GM19438 (cell line): Measurements from ENCODE around the gene MYDGF.
"Not testable (repeated sequence)": the region's sequence is repeated elsewhere in the genome, so short reads cannot be mapped to it uniquely, and the experiment has no call there.

Source experiments
- ATAC-seq: cut with Tn5 transposase; IDR thresholded peaks from one replicate; pipeline ENCODE4 v1.9.1; 2021; ENCODE audit warnings: low read depth; ENCODE audit not compliant: unreplicated experiment

Gene MYDGF

DNA sequence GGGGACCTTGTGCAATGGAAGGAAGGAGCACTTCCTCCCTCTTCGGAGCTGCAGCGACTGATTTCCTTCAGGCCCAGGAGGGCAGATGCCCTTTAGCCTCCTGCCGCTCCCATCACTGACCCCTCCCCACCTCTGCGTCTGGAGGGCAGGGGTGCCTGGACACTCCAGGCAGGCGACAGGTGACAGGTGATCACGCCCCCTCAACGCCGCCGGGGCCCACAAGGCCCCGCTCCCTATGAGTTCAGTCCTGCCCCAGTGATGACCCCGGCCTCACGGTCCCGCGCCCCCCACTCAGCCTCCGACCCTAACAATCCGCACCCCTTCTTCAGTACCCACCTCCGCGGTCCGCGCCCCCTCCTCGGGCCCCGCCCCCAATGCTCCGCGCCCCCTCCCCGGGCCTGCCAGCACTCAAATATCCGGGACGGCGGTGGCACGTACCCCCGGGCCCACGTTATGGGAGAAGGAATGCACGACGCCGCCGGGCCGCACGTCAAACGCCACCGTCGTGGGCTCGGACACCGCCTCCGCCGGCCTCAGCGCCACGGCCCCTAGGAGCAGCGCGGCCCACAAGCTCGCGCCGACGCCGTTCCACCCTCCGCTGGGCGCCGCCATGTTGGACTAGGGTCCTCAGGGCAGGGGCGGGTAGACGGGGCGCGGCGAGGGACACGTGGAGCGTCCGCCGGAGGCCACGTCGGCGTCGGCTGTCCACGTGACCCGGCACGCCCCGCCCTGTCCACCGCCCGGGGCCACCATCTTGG is at the start of gene MYDGF:
Gene MYDGF (minus strand): TSS at position 620 of the 758 bp plus-strand sequence. CDS start 8 bp downstream, at position 612.
- ATAC-seq, result peak; percentile 77

DNA sequence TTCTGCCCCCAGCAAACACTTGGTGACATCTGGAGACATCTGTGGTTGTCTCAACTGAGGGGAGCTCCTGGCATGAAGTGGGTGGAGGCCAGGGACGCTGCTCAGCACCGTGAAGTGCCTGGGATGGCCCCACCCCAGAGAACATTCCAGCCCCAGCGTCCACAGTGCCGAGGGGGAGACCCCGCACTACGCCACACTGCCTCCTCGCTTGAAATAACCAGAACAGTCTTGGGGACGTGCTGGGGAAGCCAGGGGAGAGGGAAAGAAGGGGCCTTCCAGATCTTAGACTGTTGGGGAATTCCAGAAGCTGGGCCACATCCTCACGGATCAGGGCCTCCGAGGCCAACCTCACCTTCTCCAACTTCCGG is 49.3 kb upstream of the MYDGF start:
- ATAC-seq, result no peak

DNA sequence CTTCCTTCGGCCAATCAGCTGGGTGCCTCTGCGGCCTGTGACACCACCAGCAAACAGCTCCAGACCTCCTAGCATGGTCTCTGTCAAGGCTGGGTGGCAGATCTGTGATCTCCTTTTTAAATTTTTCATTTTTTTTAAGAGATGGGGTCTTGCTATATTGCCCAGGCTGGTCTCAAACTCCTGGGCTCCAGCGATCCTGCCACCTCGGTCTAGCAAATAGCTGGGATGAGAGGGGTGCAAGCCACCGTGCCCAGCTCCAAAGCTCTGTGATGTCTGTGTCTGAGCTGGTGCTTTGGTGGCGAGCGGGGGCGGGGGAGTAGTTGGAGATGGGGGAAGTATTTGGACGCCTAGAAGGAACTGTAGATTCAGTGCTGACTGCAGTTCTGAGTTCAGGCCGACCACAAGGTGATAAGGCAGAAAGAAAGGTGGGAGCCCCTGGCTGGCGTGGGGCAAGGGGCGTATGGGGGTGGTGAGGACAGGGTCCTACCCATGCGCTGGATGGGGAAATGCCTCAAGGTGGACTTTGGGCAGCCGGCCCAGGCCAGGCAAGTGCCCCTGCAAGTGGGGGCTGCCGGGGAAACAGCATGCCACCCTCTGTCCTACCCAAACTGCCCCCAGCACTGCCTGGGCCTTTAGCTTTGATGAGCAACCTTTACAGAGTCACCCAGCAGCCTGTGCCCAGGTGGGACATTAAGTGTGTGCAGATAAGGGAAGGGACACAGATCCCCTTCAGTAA is 48.0 kb upstream of the MYDGF start:
- ATAC-seq, result no peak

DNA sequence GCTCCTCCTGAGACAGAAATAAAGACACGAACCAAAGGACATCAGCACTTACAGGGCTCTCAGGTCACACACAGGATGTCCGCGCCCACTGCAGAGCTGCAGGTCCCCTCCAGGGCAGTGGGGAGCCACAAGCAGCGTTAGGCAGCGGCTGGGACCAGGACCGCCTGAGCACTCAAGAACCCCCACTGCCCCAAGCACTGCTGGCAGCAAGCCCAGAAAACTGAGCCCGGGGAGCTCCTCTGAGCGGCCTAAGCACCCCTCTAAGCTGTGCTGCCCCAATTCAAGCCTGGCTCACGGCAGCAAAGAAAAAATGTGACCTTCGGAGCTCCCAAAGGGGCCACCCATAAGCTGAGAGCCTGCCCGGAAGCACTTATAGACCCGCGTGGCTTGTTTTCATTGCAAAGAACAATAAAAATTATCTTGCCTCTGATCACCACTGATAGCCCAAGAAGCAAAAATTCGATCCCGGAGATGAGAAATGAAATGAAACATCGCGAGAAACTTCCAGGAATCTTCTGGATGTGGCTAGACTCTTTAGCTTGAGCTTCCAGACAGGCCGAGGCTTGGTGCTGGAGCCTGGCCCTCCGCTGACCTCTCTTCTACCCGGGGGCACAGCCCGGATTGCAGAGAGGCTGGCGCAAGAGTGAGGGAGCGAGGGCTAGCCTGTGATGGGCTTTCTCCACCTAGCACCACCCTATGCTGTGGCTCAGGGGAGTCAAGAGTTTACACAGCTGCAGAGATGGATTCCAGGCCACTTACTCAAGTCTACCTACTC is 47.2 kb upstream of the MYDGF start:
- ATAC-seq, result no peak

DNA sequence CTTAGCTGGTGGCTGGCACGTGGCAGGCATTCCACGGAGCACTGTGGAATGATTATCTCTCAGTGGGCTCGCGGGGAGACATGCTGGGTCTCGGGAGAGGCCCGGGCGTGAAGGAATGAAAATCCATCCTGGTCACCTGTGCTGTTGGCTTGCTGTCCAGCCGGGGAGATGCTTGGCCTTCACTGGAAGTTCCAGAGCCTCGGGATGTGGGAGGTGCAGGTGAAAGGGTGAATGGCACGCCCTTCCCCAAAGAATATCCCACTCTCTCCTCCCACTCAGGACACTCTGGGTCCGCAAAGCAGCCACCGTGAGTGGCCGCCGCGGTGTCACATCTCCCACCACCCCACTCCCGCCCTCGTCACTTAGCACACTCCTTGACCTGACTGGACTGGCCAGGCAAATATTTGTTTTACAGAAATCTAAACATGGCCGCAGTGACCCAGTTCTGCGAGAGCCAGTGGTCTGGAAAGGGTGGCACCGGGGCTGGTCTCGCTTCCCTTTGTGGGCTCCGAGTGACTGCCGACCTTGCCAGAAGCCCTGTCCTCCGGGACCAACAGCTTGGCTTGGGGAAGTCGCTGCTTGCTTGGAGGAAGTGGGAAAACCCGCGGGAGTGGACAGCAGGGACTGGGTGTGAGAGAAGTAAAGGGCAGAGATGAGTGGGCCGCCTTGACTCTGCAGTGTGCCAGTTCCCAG is 45.5 kb upstream of the MYDGF start:
- ATAC-seq, result no peak

DNA sequence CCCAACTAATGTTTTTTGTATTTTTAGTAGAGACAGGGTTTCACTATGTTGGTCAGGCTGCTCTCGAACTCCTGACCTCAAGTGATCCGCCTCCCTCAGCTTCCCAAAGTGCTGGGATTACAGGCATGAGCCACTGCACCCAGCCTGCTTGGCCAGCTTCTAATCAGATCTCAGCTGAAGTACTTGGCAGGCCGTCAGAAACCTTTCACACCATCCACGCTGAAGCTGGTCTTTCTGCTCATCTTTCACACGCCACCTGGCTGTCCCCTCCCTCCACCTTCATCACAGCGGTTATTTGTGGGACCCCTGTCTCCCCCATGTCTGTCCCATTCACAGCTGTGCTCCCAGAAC is 45.0 kb upstream of the MYDGF start:
- ATAC-seq, result not testable (repeated sequence)

DNA sequence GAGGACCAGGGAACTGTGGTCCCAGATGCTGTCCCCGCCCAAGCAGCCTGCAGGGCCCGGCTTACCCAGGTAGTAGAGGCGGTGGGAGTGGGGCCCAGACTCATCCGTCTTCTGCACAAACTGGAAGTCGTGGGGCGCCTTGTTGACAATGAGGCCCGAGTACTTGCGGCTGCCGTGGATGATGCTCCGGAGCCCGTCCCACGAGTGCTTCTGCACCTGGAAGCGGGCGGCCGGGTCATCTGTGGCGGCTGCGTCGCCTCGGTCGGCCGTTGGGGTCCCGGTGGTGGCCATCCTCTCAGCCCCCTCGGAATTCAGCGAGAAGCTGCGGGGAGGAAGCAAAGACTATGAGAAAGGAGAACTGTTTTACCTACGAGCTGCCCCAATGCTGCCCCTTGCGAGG is 43.9 kb upstream of the MYDGF start:
- no peak for ATAC-seq

DNA sequence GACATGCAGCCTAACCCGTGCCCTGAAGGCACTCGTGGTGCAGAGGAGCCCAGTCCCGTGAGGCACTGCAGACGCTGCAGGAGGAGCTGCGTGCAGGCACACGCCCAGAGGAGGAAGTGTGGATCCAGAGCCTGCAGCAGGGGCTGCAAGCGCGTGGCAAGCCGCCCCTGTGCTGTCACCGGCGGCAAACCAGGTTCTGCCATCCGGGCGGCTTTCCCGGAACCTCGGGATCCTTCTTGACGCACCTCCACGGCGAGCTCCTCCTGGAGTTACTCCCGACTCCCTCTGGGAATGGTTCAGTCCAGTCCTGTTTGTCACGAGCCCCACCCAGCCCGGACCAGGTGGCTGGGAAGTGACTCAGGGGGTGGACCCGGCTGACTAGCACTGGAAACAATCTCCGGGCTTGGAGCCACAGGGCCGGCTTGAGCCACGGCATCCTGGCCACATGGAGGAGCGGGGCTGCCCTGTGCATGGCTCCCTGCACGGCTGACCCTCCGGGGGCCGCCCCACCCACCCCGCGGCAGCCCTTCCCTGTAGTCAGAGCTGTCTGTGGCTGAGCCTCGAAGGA is 43.3 kb upstream of the MYDGF start:
- no peak for ATAC-seq

DNA sequence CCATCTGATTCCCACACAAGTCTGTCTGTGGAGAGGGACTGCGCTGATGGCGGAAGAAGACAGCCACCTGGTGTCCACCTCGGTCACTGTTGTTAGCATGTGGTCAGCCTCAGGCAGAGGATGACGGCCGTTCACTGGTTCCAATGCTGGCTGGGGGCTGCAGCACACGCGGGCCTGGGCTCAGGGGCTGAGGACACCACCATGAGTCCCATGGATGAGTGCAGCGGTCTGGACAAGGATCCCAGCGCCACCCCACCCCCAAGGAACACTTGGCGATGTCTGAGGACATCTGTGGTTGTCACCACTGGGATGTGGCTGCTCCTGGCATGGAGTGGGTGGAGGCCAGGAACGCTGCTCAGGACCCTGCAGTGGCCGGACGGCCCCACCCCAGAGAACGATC is 42.6 kb upstream of the MYDGF start:
- ATAC-seq, result no peak

DNA sequence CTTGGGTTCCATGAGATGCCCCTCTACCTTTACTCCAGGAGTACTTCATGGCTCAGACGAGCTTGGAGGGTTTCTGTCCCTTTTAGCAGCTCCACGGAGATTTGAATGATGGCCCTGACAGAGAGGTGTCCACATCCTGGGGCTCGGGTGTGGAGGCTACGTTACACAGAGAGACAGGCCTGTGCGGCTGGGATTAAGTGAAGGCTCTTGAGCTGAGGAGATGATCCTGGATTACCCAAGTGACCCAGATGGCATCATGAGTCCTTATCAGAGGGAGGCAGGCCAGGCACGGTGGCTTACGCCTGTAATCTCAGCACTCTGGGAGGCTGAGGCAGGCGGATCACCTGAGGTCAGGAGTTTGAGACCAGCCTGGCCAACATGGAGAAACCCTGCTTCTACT is 41.1 kb upstream of the MYDGF start:
- ATAC-seq, result no peak

DNA sequence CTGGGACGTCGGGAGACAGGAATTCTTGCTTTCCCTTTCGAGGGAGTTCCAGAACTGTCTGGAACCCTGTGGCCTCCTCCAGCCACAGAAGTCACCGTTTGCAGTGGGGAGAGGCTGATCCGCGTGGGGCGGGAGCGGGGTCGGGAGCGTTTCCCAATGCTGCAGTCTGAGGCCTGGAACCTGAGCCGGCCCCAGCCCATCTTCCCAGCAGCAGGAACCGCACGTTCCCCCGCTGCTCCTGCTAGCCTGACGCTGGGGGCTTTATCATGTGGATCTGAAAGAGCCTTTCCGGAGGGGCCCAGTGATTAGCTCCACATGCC is 40.1 kb upstream of the MYDGF start:
- ATAC-seq, result no peak

DNA sequence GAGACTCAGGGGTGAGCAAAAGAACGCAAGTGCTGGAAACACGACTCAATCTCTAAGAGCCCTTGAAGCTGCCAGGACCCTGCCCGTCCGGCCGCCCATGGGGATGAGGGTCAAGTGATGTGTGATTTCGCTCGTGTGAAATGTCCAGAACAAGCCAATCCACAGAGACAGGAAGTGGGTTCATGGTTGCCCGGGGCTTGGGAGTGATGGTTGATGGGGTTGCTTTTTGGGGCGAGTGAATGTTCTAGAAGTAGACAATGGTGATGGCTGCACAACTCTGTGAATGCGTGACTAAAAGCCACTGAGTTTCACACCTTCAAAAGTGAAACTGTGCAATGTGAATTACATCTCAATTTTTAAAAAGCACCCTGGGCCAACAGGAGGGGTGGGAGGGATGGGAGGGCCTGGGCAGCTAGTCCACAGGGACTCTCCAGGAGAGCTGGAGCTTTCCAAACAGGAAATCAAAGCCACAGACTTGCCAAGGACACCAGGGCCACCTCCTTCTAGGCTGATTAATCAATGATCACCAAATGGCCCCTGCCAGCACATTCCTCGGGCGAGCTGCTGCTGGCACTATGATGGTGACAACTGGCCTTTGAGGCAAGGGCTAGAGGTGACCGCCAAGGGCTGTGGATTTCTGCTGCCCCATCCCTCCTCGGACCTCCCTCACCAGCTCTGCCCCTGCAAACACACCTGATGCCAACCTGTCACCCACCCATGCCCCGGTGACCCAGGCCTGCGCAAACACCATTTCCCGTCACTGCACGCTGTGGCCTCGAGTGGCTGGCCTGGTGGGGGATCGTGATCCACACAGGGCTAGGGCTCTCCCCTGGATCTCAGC is 39.5 kb upstream of the MYDGF start:
- no peak for ATAC-seq

DNA sequence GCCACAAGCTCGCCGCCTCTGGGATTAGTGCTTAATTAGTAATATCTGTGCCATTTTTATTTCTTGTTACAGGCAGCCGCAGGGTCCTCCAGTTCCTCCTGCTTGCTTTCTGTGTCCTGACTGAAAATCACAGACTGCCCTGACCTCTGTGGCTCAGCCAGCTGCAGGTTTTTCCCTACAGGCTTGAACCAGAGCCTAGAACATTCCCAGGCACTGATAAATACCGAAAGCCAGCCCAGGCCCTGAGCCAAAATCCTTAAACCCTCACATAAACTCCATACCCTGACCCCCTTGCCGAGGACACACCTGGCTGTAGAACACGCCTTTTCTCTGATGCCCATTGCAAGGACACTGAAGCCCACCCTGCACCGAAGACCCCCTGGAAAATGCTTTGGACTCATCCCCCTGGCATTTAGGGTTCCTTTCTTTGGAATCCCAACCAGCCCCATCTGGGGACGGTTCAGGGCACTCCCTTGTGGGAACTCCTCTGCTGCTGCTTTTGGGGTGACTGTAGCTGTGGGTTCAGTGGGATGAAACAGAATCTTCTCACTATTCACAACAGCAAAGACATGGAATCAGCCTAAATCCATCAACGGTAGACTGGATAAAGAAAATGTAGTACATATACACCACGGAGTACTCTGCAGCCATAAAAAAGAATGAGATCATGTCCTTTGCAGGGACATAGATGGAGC is 38.0 kb upstream of the MYDGF start:
- no peak for ATAC-seq

DNA sequence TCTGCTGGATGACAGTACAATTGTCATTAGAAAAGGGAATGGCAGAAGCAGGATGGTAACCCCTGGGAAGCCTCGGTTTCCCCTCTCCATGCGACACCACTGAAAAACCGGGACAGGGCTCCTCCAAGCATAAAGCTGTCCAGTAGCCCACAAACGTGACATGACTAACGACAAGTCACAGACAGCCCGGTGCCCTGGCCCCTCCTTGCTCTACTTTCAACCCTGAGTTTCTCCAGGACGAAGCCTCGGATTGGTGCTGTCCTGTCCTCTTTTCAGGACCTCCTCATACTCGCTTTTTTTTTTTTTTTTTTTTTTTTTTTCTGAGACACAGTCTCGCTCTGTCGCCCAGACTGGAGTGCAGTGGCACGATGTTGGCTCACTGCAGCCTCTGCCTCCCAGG is 37.2 kb upstream of the MYDGF start:
- no peak for ATAC-seq

DNA sequence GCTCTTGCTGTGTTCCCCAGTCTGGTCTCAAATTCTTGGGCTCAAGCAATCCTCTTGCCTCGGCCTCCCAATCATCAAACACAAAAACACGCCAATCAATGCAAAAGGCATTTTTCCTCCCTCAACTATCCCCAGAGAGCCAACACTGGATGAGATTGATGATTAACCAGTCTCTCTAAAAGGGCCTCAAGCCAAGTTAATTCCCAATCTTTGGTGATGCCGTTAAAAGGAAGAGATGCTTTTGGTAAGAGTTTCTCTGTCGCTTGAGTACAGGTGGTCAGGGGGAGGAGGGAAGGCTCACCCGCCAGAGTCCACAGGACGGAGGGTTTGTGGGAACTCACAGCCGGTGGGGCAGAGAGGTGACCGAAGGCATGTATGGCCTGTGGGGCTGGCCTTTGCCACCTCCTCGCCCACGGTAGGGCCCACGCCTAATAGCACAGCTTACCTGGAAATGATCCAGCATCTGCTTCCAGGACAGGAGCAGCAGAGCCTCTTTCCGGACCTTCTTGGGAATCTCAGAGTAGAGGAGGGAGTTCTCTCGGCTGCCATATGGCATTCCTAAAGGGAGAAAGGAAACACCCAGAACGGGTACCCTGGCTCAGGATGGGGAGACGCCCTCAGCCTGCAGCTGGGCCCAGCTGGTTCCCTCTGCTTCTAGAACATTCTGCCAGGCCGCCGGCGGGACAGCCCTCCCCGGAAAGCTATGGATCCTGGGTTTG is 35.4 kb upstream of the MYDGF start:
- no peak for ATAC-seq

DNA sequence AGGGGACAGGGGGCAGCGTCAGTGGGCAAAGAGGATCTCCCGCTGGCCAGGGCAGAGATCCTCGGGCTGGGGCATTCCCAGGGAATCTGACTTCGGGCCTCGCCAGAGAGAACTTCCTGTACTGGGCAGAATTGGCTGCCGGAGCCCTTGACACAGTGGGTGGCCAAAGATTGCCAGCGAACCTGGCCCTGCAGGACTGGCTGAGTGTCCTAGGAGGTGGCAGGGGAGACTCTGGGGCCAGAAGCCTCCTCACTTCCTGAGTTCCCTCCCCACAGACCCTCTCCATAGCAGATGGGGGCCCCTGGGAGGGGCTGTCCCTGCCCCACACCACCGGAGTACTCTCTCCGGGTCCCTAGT is 34.2 kb upstream of the MYDGF start:
- no peak for ATAC-seq

DNA sequence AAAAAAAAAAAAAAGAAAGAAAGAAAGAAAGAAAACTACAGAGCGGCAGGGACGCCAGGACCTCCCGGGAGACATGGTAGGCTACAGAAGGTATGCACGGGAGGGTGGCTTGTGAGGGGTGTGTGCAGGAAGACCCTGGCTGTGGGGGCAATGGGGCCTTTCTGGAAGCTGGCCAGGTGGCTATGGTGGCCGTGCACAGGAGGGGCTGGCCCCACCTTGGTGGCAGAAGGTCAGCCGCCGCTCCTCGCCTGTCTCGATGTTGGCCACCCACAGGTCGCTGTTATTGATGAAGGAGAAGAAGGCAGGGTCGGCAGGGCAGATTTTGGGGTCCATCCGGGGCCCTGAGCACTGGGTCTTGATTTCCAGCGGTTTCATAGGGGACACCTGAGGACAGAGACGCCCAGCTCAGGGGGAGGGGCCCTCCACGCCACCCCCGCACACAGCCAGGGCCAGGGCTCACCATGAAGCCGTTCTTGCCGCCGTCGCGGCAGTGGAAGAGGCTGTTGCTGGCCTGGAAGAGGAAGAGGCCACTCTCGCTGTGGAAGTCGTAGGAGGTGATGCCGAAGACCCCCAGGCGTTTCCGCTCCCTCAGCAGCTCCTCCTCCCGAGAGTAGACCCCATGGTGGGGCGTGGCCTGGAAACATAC is 33.7 kb upstream of the MYDGF start:
- no peak for ATAC-seq

DNA sequence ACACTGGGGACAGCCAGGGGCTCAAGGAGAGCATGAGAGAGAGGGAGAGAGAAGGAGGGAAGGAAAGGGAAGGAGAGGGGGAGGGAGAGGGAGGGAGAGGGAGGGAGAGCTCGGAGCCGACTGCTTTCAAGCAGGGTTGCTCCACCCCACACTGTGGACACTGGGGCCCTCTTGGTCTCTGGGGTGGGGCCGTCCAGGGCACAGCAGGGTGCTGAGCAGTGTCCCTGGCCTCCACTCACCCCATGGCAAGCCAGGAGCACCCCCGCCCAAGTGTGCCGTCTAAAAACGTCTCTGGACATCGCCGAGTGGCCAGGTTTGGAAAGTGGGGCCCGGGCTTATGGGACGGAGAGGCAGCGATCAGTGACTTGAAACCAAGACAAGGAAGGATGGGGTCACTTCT is 32.6 kb upstream of the MYDGF start:
- no peak for ATAC-seq
